D721Med (cell line): ENCODE results near the gene AXIN1.

Experiments
- DNase-seq: peaks from one replicate; pipeline ENCODE4 v3.0.0; 2011; ENCODE audit warnings: low spot score; ENCODE audit not compliant: insufficient read length
- FAIRE-seq: peaks from 2 replicates; lab custom pipeline; 2011; peaks lifted over from hg19 to GRCh38; lab: Jason Lieb, UNC
- CTCF ChIP-seq: IDR thresholded peaks from 2 replicates; pipeline ENCODE4 v1.5.1; 2012; ENCODE audit warnings: mild to moderate bottlenecking, control low read depth; ENCODE audit not compliant: insufficient read depth; ENCODE audit errors: missing control alignments

The AXIN1 gene

GRCh38 chr16:374616-374926 lies 22.0 kb upstream of the AXIN1 start:
- no peak for DNase-seq
- TF ChIP-seq CTCF, result no peak
- FAIRE-seq, result no peak

- TF ChIP-seq CTCF, result no peak
- DNase-seq (no peak), FAIRE-seq (no peak)
Observed at GRCh38 chr16:373848-374615, 21.5 kb upstream of the AXIN1 start.

- FAIRE-seq, result no peak
- DNase-seq, result no peak
- no peak for TF ChIP-seq CTCF
Observed at GRCh38 chr16:373020-373598, 20.6 kb upstream of the AXIN1 start.

- no peak for TF ChIP-seq CTCF
- DNase-seq (no peak), FAIRE-seq (no peak)
Observed at GRCh38 chr16:372302-372983, 19.9 kb upstream of the AXIN1 start.

GRCh38 chr16:371515-372301 lies 19.2 kb upstream of the AXIN1 start:
- FAIRE-seq (no peak), DNase-seq (no peak)
- TF ChIP-seq CTCF, result no peak

- DNase-seq, result no peak
- no peak for TF ChIP-seq CTCF
- FAIRE-seq, result no peak
Observed at GRCh38 chr16:370979-371514, 18.5 kb upstream of the AXIN1 start.
